ENCODE data around the gene CTNNA3.

The CTNNA3 gene

GRCh38 chr10:67385566-67385965 lies 310.4 kb downstream of the CTNNA3 start:
- TF ChIP-seq CTCF (IDR thresholded peaks at IDR 0.05; ENCODE audit: control insufficient read depth, insufficient read depth, low read depth, low read length, missing control alignments): no peak
- no peak for DNase-seq (ENCODE audit: low read depth)
- no peak overlapping the region for H3K4me3 ChIP-seq (ENCODE audit: control insufficient read depth, low read depth, low read length)

- no peak for DNase-seq (ENCODE audit: low read depth)
- no peak for TF ChIP-seq CTCF (IDR thresholded peaks at IDR 0.05; ENCODE audit: control insufficient read depth, insufficient read depth, low read depth, low read length, missing control alignments)
- no peak overlapping the region for H3K4me3 ChIP-seq (ENCODE audit: control insufficient read depth, low read depth, low read length)
These were observed 310.9 kb downstream of the CTNNA3 start for GRCh38 chr10:67385089-67385488.

- DNase-seq (ENCODE audit: low read depth): no peak
- no peak for TF ChIP-seq CTCF (IDR thresholded peaks at IDR 0.05; ENCODE audit: control insufficient read depth, insufficient read depth, low read depth, low read length, missing control alignments)
- H3K4me3 ChIP-seq (ENCODE audit: control insufficient read depth, low read depth, low read length): no peak overlapping the region
These were observed 364.7 kb downstream of the CTNNA3 start for GRCh38 chr10:67331121-67331910.

GRCh38 chr10:67327626-67328535 lies 368.1 kb downstream of the CTNNA3 start:
- TF ChIP-seq CTCF (IDR thresholded peaks at IDR 0.05; ENCODE audit: control insufficient read depth, insufficient read depth, low read depth, low read length, missing control alignments): no peak
- DNase-seq (ENCODE audit: low read depth): no peak

GRCh38 chr10:67319976-67320375 lies 376.0 kb downstream of the CTNNA3 start:
- DNase-seq (ENCODE audit: low read depth): no peak
- no peak overlapping the region for H3K4me3 ChIP-seq (ENCODE audit: control insufficient read depth, low read depth, low read length)
- no peak for TF ChIP-seq CTCF (IDR thresholded peaks at IDR 0.05; ENCODE audit: control insufficient read depth, insufficient read depth, low read depth, low read length, missing control alignments)

More at GRCh38 chr10:67327626-67328535, 368.1 kb downstream of the CTNNA3 start:
- H3K4me3 ChIP-seq (ENCODE audit: control insufficient read depth, low read depth, low read length): no peak overlapping the region

- no peak for TF ChIP-seq CTCF (IDR thresholded peaks at IDR 0.05; ENCODE audit: control insufficient read depth, insufficient read depth, low read depth, low read length, missing control alignments)
- DNase-seq (ENCODE audit: low read depth): no peak
- H3K4me3 ChIP-seq (ENCODE audit: control insufficient read depth, low read depth, low read length): no peak overlapping the region
These were observed 387.1 kb downstream of the CTNNA3 start for GRCh38 chr10:67308912-67309311.
